HepG2 (cell line): ENCODE data around the gene DLG1. TPM values are rescaled to one million over a fixed set of nuclear protein-coding genes. Genes with fewer than 3 reads are reported as not detected.

Source experiments
- ATAC-seq: fragments of 200-7000 bp; cut with Tn5 transposase; 3 replicates; pipeline ENCODE4 v1.9.1; 2020; ENCODE audit warnings: mild to moderate bottlenecking, moderate library complexity
- BruUV-seq: library from RNA; stranded (reverse); fragments of 400-500 nt; replicated peaks from 2 replicates; lab custom pipeline; 2021; lab: Mats Ljungman, UMichigan
- CTCF ChIA-PET: fragments of 300-600 bp; formaldehyde crosslinking; extraction: SDS; loops from one replicate; lab custom pipeline; 2021; ENCODE audit warnings: low total read pairs, inconsistent platforms, low intra/inter-chr PET ratio; lab: Yijun Ruan, JAX
- POLR2A ChIA-PET: fragments of 350-600 bp; sonication (Branson Sonifier 250); formaldehyde crosslinking; loops from one replicate; lab custom pipeline; 2020; ENCODE audit warnings: antibody characterized with exemption, inconsistent platforms; lab: Yijun Ruan, JAX
- DNase-seq: peaks from one replicate; pipeline ENCODE4 v3.0.0-alpha.2; 2015; ENCODE audit warnings: low spot score
- FAIRE-seq: peaks from 3 replicates; lab custom pipeline; 2011; peaks lifted over from hg19 to GRCh38; lab: Jason Lieb, UNC
- H2AFZ ChIP-seq: one replicate; pipeline ENCODE4 v1.6.1; 2011; ENCODE audit warnings: low read length, inconsistent platforms
- H3K27ac ChIP-seq: fragments of 300-600 bp; 3 replicates; pipeline ENCODE4 v1.8.0; 2011; ENCODE audit warnings: mixed run types, mild to moderate bottlenecking, mixed read lengths, low read length, inconsistent platforms; ENCODE audit not compliant: insufficient read depth; ENCODE audit errors: extremely low read length
- H3K27me3 ChIP-seq, 2 experiments: fragments of 200-600 bp in 1 of 2; 2 replicates in 1 of 2; 3 replicates in 1 of 2; pipeline versions ENCODE4 v1.6.0 to v1.8.0; 2011; ENCODE audit warnings: low read length in 2 of 2, mild to moderate bottlenecking in 2 of 2, moderate library complexity in 2 of 2, inconsistent platforms in 1 of 2; ENCODE audit not compliant: insufficient read depth in 2 of 2, control insufficient read depth in 1 of 2
- H3K36me3 ChIP-seq, 2 experiments: fragments of 200-600 bp in 1 of 2; replicated peaks in 1 of 2; 2 replicates in 1 of 2; 3 replicates in 1 of 2; pipeline versions ENCODE4 v1.5.1 to v1.8.0; 2011; ENCODE audit warnings: low read length in 2 of 2, inconsistent platforms in 1 of 2; ENCODE audit not compliant: insufficient read depth in 2 of 2, control insufficient read depth in 1 of 2
- H3K4me1 ChIP-seq: 2 replicates; pipeline ENCODE4 v1.5.1; 2012; ENCODE audit warnings: low read length, inconsistent platforms; ENCODE audit not compliant: insufficient read depth
- H3K4me2 ChIP-seq: 2 replicates; pipeline ENCODE4 v1.6.0; 2011; ENCODE audit warnings: low read depth, low read length, inconsistent platforms
- H3K4me3 ChIP-seq, 3 experiments: fragments of 200-600 bp in 1 of 3; sonication (generic), shearing (Covaris generic) in 1 of 3; replicated peaks in 1 of 3; 2 replicates each; pipeline ENCODE4 v1.5.1; 2011 to 2016; ENCODE audit warnings: low read length in 3 of 3, inconsistent platforms in 2 of 3, low read depth in 2 of 3, mild to moderate bottlenecking in 2 of 3, control low read depth in 1 of 3, mixed read lengths in 1 of 3; ENCODE audit not compliant: insufficient read depth in 1 of 3
- H3K79me2 ChIP-seq: one replicate; pipeline ENCODE4 v1.6.1; 2011; ENCODE audit warnings: low read length, inconsistent platforms; ENCODE audit not compliant: insufficient read depth
- H3K9ac ChIP-seq: 2 replicates; pipeline ENCODE4 v1.6.0; 2011; ENCODE audit warnings: mild to moderate bottlenecking, low read depth, low read length, inconsistent platforms; ENCODE audit not compliant: insufficient read depth
- H3K9me3 ChIP-seq: 2 replicates; pipeline ENCODE4 v1.5.1; 2012; ENCODE audit warnings: mild to moderate bottlenecking, low read length
- H4K20me1 ChIP-seq: 2 replicates; pipeline ENCODE4 v1.6.0; 2011; ENCODE audit warnings: inconsistent platforms, mild to moderate bottlenecking, low read length, moderate library complexity; ENCODE audit not compliant: insufficient read depth
- PAXIP1 ChIP-seq: sonication (generic); formaldehyde crosslinking; conservative IDR thresholded peaks from 2 replicates; pipeline ENCODE4 v1.4.0; 2020; ENCODE audit warnings: mild to moderate bottlenecking, missing genetic modification reagents, moderate library complexity
- SNAPC4 ChIP-seq: sonication (generic); formaldehyde crosslinking; IDR thresholded peaks from 2 replicates; pipeline ENCODE4 v1.4.0; 2020; ENCODE audit warnings: mild to moderate bottlenecking, missing genetic modification reagents
- ZFP91 ChIP-seq: sonication (generic); formaldehyde crosslinking; IDR thresholded peaks from 2 replicates; pipeline ENCODE4 v1.9.0; 2022; ENCODE audit warnings: missing genetic modification reagents, mild to moderate bottlenecking, borderline replicate concordance
- ZNF136 ChIP-seq: sonication (generic); formaldehyde crosslinking; IDR thresholded peaks from 2 replicates; pipeline ENCODE4 v1.8.1; 2022; ENCODE audit warnings: low read depth, mild to moderate bottlenecking, moderate library complexity, missing genetic modification reagents
- WGBS: methylation state at CpG from one replicate; pipeline ENCODE4 v1.1.6; 2017; ENCODE audit warnings: low lambda C conversion rate; 5-methylcytosine and 5-hydroxymethylcytosine counted together
- in situ Hi-C: cut with HindIII; loops from 2 replicates; pipeline ENCODE4 v1.10.0; 2017; ENCODE audit warnings: low pct_unique_long_range_greater_than_20kb; ENCODE audit not compliant: extremely low pct_ligation_motif_present
- intact Hi-C: fragments of 100-400 bp; cut with micrococcal nuclease; formaldehyde crosslinking; loops from one replicate; pipeline ENCODE4 v1.10.0; 2022; ENCODE audit not compliant: unreplicated experiment
- polyA plus RNA-seq, 8 experiments: library from polyadenylated mRNA; depleted of rRNA in 3 of 8; stranded (reverse) in 7 of 8; unstranded in 1 of 8; fragments of >200 nt; fragmentation: Illumina TruSeq in 4 of 8; extraction: Trizol in 4 of 8; gene quantifications; 2 replicates each; pipeline versions ENCODE4 v1.2.1 to v1.2.3, GENCODE V29; 2011 to 2016; ENCODE audit warnings: low read depth in 4 of 8, missing spikeins in 1 of 8, mixed read lengths in 1 of 8; ENCODE audit not compliant: insufficient read depth in 1 of 8
- total RNA-seq, 5 experiments: library from RNA; depleted of rRNA; stranded (reverse); fragments of >200 nt; fragmentation: Illumina TruSeq; extraction: Trizol; gene quantifications; 2 replicates each; pipeline ENCODE4 v1.2.3, GENCODE V29; 2016; ENCODE audit warnings: low read depth in 1 of 5

Gene DLG1
- total and polyA plus RNA-seq, 2 of the 13 experiments (the other 11 are each of a cell fraction or from before 2014, with no cell fraction given): 30.5 to 104 TPM

- FAIRE-seq (no peak), DNase-seq (no peak), ATAC-seq (no peak)
- no peak overlapping the region for H3K27ac ChIP-seq
- CTCF ChIA-PET: no interaction called here
- H4K20me1 ChIP-seq: peaks cover 11% of the 10 kb centered on the region
- no peak overlapping the region for H3K4me3 ChIP-seq
- no peak overlapping the region for H3K9ac ChIP-seq
- no peak for TF ChIP-seq SNAPC4 (CRISPR knock-in tag)
- BruUV-seq: no TSS peak
- H3K36me3 ChIP-seq: peaks cover 10 to 53% of the 10 kb centered on the region in 2 experiments; a peak in 4 of 5 replicates
- peaks cover 41% of the 10 kb centered on the region for H3K4me1 ChIP-seq
- no peak overlapping the region for H2AFZ ChIP-seq
- H3K9me3 ChIP-seq: no peaks in the 10 kb centered on the region
- H3K27me3 ChIP-seq: no peaks in the 10 kb centered on the region
- peaks cover 94% of the 10 kb centered on the region for H3K79me2 ChIP-seq
- no peak overlapping the region for H3K4me2 ChIP-seq
- in situ Hi-C loops: loop anchor here (10.0 kb wide), 1 partner anchor 215 kb away; no protein-coding TSS in a partner anchor
- intact Hi-C loops: no loop called here
- POLR2A ChIA-PET: no interaction called here
These were observed 8.7 kb downstream of the DLG1 start for GRCh38 chr3:197289726-197290125.

GRCh38 chr3:197286678-197287077, 11.7 kb downstream of the DLG1 start:
- in situ Hi-C loops (no loop called here), intact Hi-C loops (no loop called here)
- ATAC-seq: no peak
- no peak overlapping the region for H2AFZ ChIP-seq
- TF ChIP-seq ZNF136 (CRISPR knock-in tag) (no peak), ZFP91 (CRISPR knock-in tag) (0 out of 2 replicates have a peak, but pooled peaks have one; percentile 17), PAXIP1 (CRISPR knock-in tag) (no peak)
- H3K36me3 ChIP-seq: peaks cover 11 to 50% of the 10 kb centered on the region in 2 experiments
- H3K4me1 ChIP-seq: peaks cover 11% of the 10 kb centered on the region
- FAIRE-seq: no peak
- ChIA-PET POLR2A (interaction anchor here (0.7 kb wide), 1 partner anchor 11 kb away, joined by 6 read pairs; the partner anchor contains the start of gene DLG1), CTCF (no interaction called here)
- no peaks in the 10 kb centered on the region for H3K9me3 ChIP-seq
- H3K9ac ChIP-seq: no peak overlapping the region
- H3K27ac ChIP-seq: no peak overlapping the region
- H3K4me2 ChIP-seq: no peak overlapping the region
- no peaks in the 10 kb centered on the region for H3K27me3 ChIP-seq
- WGBS: 100% methylated on average over 2 of the region's 2 CpGs
- no peak for DNase-seq
- no peak overlapping the region for H3K4me3 ChIP-seq
- no TSS peak for BruUV-seq
- H4K20me1 ChIP-seq: no peaks in the 10 kb centered on the region
- peaks cover 90% of the 10 kb centered on the region for H3K79me2 ChIP-seq
